HCT116 (cell line): ENCODE data around the gene MTA2. TPM values are rescaled to one million over a fixed set of nuclear protein-coding genes. Genes with fewer than 3 reads are reported as not detected.

Source experiments
- ATAC-seq: fragments of 200-7000 bp; cut with Tn5 transposase; 2 replicates; pipeline ENCODE4 v1.9.1; 2020; ENCODE audit warnings: mild to moderate bottlenecking, moderate library complexity
- BruUV-seq: library from RNA; stranded (reverse); fragments of 400-500 nt; replicated peaks from 2 replicates; lab custom pipeline; 2021; lab: Mats Ljungman, UMichigan
- CTCF ChIA-PET: fragments of 300-600 bp; sonication (Branson Sonifier 250); formaldehyde crosslinking; loops from one replicate; lab custom pipeline; 2021; ENCODE audit warnings: antibody characterized with exemption; lab: Charles Lee
- POLR2A ChIA-PET: fragments of 300-600, 350-600 bp; sonication (Branson Sonifier 250); formaldehyde crosslinking; loops from one replicate; lab custom pipeline; 2021; ENCODE audit warnings: antibody characterized with exemption; lab: Charles Lee
- RAD21 ChIA-PET, 2 experiments: fragments of 300-600 bp; sonication (Branson Sonifier 250); formaldehyde crosslinking; loops; one replicate each; lab custom pipeline; 2023; ENCODE audit warnings: low total read pairs in 2 of 2; ENCODE audit not compliant: uncharacterized antibody in 2 of 2, unreplicated experiment in 2 of 2, low non-redundant PET in 1 of 2; lab: Charles Lee
- DNase-seq: peaks from one replicate; pipeline ENCODE4 v3.0.0-alpha.2; 2010; ENCODE audit warnings: low read depth, low spot score
- H2AFZ ChIP-seq: fragments of 200-600 bp; shearing (Covaris generic), sonication (generic); 2 replicates; pipeline ENCODE4 v1.6.1; 2017; ENCODE audit warnings: low read depth, mixed run types, mixed read lengths, antibody characterized with exemption, low read length; ENCODE audit not compliant: poor library complexity, severe bottlenecking
- H3K27ac ChIP-seq: 2 replicates; pipeline ENCODE4 v1.5.1; 2012; ENCODE audit warnings: low read depth, low read length
- H3K27me3 ChIP-seq: fragments of 200-600 bp; sonication (generic); 2 replicates; pipeline ENCODE4 v1.6.1; 2016; ENCODE audit warnings: mixed run types, low read length, mixed read lengths; ENCODE audit not compliant: insufficient read depth
- H3K36me3 ChIP-seq, 2 experiments: fragments of 200-500 bp in 1 of 2; fragments of 200-600 bp in 1 of 2; sonication (Bioruptor generic) in 1 of 2; sonication (generic) in 1 of 2; 2 replicates each; pipeline versions ENCODE4 v1.5.1 to v1.6.1; 2014 to 2016; ENCODE audit warnings: low read length in 2 of 2, inconsistent platforms in 1 of 2, mixed read lengths in 1 of 2, mixed run types in 1 of 2; ENCODE audit not compliant: insufficient read depth in 2 of 2, control insufficient read depth in 1 of 2
- H3K4me1 ChIP-seq, 2 experiments: fragments of 200-600 bp in 1 of 2; sonication (generic) in 1 of 2; 2 replicates each; pipeline versions ENCODE4 v1.5.1 to v1.6.1; 2012 to 2017; ENCODE audit warnings: low read length in 2 of 2, inconsistent platforms in 1 of 2, mild to moderate bottlenecking in 1 of 2, mixed read lengths in 1 of 2, mixed run types in 1 of 2, moderate library complexity in 1 of 2; ENCODE audit not compliant: insufficient read depth in 2 of 2, control insufficient read depth in 1 of 2
- H3K4me2 ChIP-seq: fragments of 200-600 bp; sonication (generic); 2 replicates; pipeline ENCODE4 v1.6.1; 2017; ENCODE audit warnings: mixed run types, low read length, mixed read lengths
- H3K4me3 ChIP-seq, 2 experiments: fragments of 200-600 bp in 1 of 2; sonication (generic) in 1 of 2; replicated peaks in 1 of 2; 2 replicates each; pipeline ENCODE4 v1.5.1; 2011 to 2016; ENCODE audit warnings: low read length in 2 of 2, control low read depth in 1 of 2, low read depth in 1 of 2, mild to moderate bottlenecking in 1 of 2, mixed read lengths in 1 of 2, mixed run types in 1 of 2
- H3K79me2 ChIP-seq: fragments of 200-600 bp; sonication (generic); 2 replicates; pipeline ENCODE4 v1.6.1; 2017; ENCODE audit warnings: mild to moderate bottlenecking, mixed run types, low read length, moderate library complexity, mixed read lengths; ENCODE audit not compliant: insufficient read depth
- H3K9ac ChIP-seq: fragments of 200-600 bp; sonication (generic); 2 replicates; pipeline ENCODE4 v1.6.1; 2016; ENCODE audit warnings: low read length, mixed read lengths
- H3K9me2 ChIP-seq: fragments of 200-600 bp; sonication (generic), shearing (Covaris generic); 2 replicates; pipeline ENCODE4 v1.6.1; 2017; ENCODE audit warnings: mixed run types, mild to moderate bottlenecking, moderate library complexity; ENCODE audit not compliant: insufficient read depth
- H3K9me3 ChIP-seq, 2 experiments: fragments of 200-500 bp in 1 of 2; fragments of 200-600 bp in 1 of 2; sonication (Bioruptor generic) in 1 of 2; sonication (generic) in 1 of 2; 2 replicates each; pipeline ENCODE4 v1.6.1; 2014 to 2017; ENCODE audit warnings: low read length in 2 of 2, mixed read lengths in 2 of 2, inconsistent platforms in 1 of 2, low read depth in 1 of 2, mild to moderate bottlenecking in 1 of 2, mixed run types in 1 of 2, moderate library complexity in 1 of 2; ENCODE audit not compliant: control insufficient read depth in 1 of 2, insufficient read depth in 1 of 2
- H4K20me1 ChIP-seq: fragments of 200-600 bp; sonication (generic), shearing (Covaris generic); 2 replicates; pipeline ENCODE4 v1.6.1; 2017; ENCODE audit warnings: mixed run types, mild to moderate bottlenecking, moderate library complexity; ENCODE audit not compliant: insufficient read depth
- ATF3 ChIP-seq: IDR thresholded peaks from 2 replicates; pipeline ENCODE4 v1.6.1; 2012
- CBX3 ChIP-seq: IDR thresholded peaks from 2 replicates; pipeline ENCODE4 v1.6.1; 2012; ENCODE audit warnings: low read depth
- CEBPB ChIP-seq: IDR thresholded peaks from 2 replicates; pipeline ENCODE4 v1.6.1; 2012; ENCODE audit warnings: low read depth
- CTCF ChIP-seq, 3 experiments: fragments of 200-600 bp in 1 of 3; sonication (generic) in 1 of 3; IDR thresholded peaks in 2 of 3; conservative IDR thresholded peaks in 1 of 3; 2 replicates each; pipeline ENCODE4 v1.5.1; 2012 to 2017; ENCODE audit warnings: low read depth in 2 of 3, low read length in 2 of 3, antibody characterized with exemption in 1 of 3, borderline replicate concordance in 1 of 3, control low read depth in 1 of 3, mild to moderate bottlenecking in 1 of 3, mixed read lengths in 1 of 3, mixed run types in 1 of 3, moderate library complexity in 1 of 3; ENCODE audit not compliant: insufficient read depth in 1 of 3
- EGR1 ChIP-seq: IDR thresholded peaks from 2 replicates; pipeline ENCODE4 v1.6.1; 2012; ENCODE audit warnings: low read depth
- ELF1 ChIP-seq: IDR thresholded peaks from 2 replicates; pipeline ENCODE4 v1.6.1; 2012; ENCODE audit warnings: low read depth, borderline replicate concordance
- EZH2 ChIP-seq: fragments of 200-600 bp; sonication (generic); IDR thresholded peaks from 2 replicates; pipeline ENCODE4 v1.6.1; 2017; ENCODE audit warnings: antibody characterized with exemption, mixed run types
- EZH2phosphoT487 ChIP-seq: fragments of 200-600 bp; IDR thresholded peaks from 2 replicates; pipeline ENCODE4 v1.6.1; 2018; ENCODE audit warnings: antibody characterized with exemption, borderline replicate concordance
- FOSL1 ChIP-seq: IDR thresholded peaks from 2 replicates; pipeline ENCODE4 v1.6.1; 2012; ENCODE audit warnings: low read depth
- JUND ChIP-seq: IDR thresholded peaks from 2 replicates; pipeline ENCODE4 v1.6.1; 2012
- MAX ChIP-seq: IDR thresholded peaks from 2 replicates; pipeline ENCODE4 v1.6.1; 2012
- POLR2A ChIP-seq: IDR thresholded peaks from 2 replicates; pipeline ENCODE4 v1.7.0; 2011; ENCODE audit warnings: borderline replicate concordance; ENCODE audit not compliant: insufficient read depth, insufficient read length; ENCODE audit errors: extremely low read depth
- POLR2AphosphoS5 ChIP-seq: IDR thresholded peaks from 2 replicates; pipeline ENCODE4 v1.6.1; 2011; ENCODE audit warnings: mild to moderate bottlenecking, low read depth, low read length, moderate library complexity
- RAD21 ChIP-seq: IDR thresholded peaks from 2 replicates; pipeline ENCODE4 v1.6.1; 2012; ENCODE audit warnings: low read depth, mild to moderate bottlenecking
- SIN3A ChIP-seq: IDR thresholded peaks from 2 replicates; pipeline ENCODE4 v1.6.1; 2012; ENCODE audit warnings: low read depth
- SP1 ChIP-seq: IDR thresholded peaks from 2 replicates; pipeline ENCODE4 v1.6.1; 2012; ENCODE audit warnings: low read depth
- TCF7L2 ChIP-seq: IDR thresholded peaks from 2 replicates; pipeline ENCODE4 v1.7.0; 2011; ENCODE audit warnings: borderline replicate concordance, inconsistent platforms; ENCODE audit not compliant: insufficient read depth, insufficient read length; ENCODE audit errors: extremely low read depth
- YY1 ChIP-seq: IDR thresholded peaks from 2 replicates; pipeline ENCODE4 v1.6.1; 2011; ENCODE audit warnings: low read length, low read depth, moderate library complexity, mild to moderate bottlenecking; ENCODE audit not compliant: insufficient replicate concordance; ENCODE audit errors: extremely low read depth
- ZBTB33 ChIP-seq: IDR thresholded peaks from 2 replicates; pipeline ENCODE4 v1.6.1; 2011; ENCODE audit warnings: mild to moderate bottlenecking, low read length, moderate library complexity; ENCODE audit not compliant: insufficient replicate concordance; ENCODE audit errors: extremely low read depth
- ZFX ChIP-seq: fragments of 450-650 bp; IDR thresholded peaks from 2 replicates; pipeline ENCODE4 v1.6.1; 2017
- ZNF274 ChIP-seq: fragments of 200-500 bp; sonication (Bioruptor generic); IDR thresholded peaks from 2 replicates; pipeline ENCODE4 v1.6.1; 2014; ENCODE audit warnings: mild to moderate bottlenecking, low read depth, low read length, inconsistent platforms
- intact Hi-C: fragments of 100-400 bp; cut with micrococcal nuclease; formaldehyde crosslinking; loops from 2 replicates; pipeline ENCODE4 v1.10.0; 2022
- total RNA-seq: library from RNA; stranded (reverse); gene quantifications from one replicate; pipeline ENCODE4 v1.2.1, GENCODE V29; 2021; ENCODE audit not compliant: unreplicated experiment

Gene MTA2
- total RNA-seq, 1 experiment from 2014 or later = 98.9 TPM

- H2AFZ ChIP-seq = no peak within 1 kb of the TSS
- TF ChIP-seq EZH2phosphoT487 (no peak), ZNF274 (no peak), CEBPB (no peak), EZH2 (no peak), SIN3A (0 out of 2 replicates have a peak, but pooled peaks have one; percentile 37), ELF1 (no peak), RAD21 (peak; percentile 47), POLR2A (no peak), POLR2AphosphoS5 (0 out of 2 replicates have a peak, but pooled peaks have one; percentile 47), TCF7L2 (no peak), MAX (peak; percentile 53; the same call in 1 of the 2 replicates), ZBTB33 (no peak), SP1 (no peak), ZFX (peak; percentile 41; the same call in 1 of the 2 replicates), JUND (no peak), CBX3 (no peak), YY1 (no peak), CTCF (IDR thresholded peaks at IDR 0.05 in 2 of 3, conservative IDR thresholded peaks at IDR 0.05 in 1 of 3; ENCODE audit: borderline replicate concordance in 1 of 3, insufficient read depth in 1 of 3, low read depth in 2 of 3, low read length in 2 of 3) (peak; percentile 83 to 99 (median 97)), ATF3 (no peak), FOSL1 (no peak), EGR1 (peak; percentile 59; the same call in 1 of the 2 replicates)
These were observed 11.0 kb upstream of the MTA2 start, which contains the start of the genes EML3 and ROM1 for GRCh38 chr11:62612366-62613290. Gene EML3, minus strand, starts transcription at chr11:62612775. Its CDS starts 318 bp downstream, at chr11:62612457. Gene ROM1, plus strand, starts transcription at chr11:62613257. Its CDS starts 25 bp downstream, at chr11:62613282.

More at GRCh38 chr11:62612366-62613290, 11.0 kb upstream of the MTA2 start, which contains the start of the genes EML3 and ROM1:
- no TSS peak for BruUV-seq
- Histone ChIP-seq H3K27me3 (no peaks in the 10 kb centered on the region), H3K9me3 (no peaks in the 10 kb centered on the region), H3K36me3 (peaks cover 0 to 5% of the 10 kb centered on the region in 2 experiments; a peak in 2 of 4 replicates), H3K4me3 (peak within 1 kb of the TSS; percentile 87 to 94), H3K4me1 (peaks cover 28 to 45% of the 10 kb centered on the region in 2 experiments), H4K20me1 (no peaks in the 10 kb centered on the region), H3K9ac (peak within 1 kb of the TSS; percentile 93), H3K4me2 (peak within 1 kb of the TSS; percentile 87), H3K79me2 (peaks cover 13% of the 10 kb centered on the region), H3K27ac (peak within 1 kb of the TSS; percentile 83), H3K9me2 (no peaks in the 10 kb centered on the region)
- ChIA-PET RAD21 (interaction anchor here in 1 of 2 experiments (1.0 kb wide), 1 partner anchor 188 kb away, joined by 4 read pairs; no protein-coding TSS in a partner anchor), POLR2A (interaction anchor here (1.2 to 2.2 kb wide), 2 partner anchors 9 to 228 kb away, joined by 5 read pairs; partner anchors contain the start of gene B3GAT3), CTCF (interaction anchor here (0.8 to 2.8 kb wide), 8 partner anchors 8 to 217 kb away, joined by 3 to 16 read pairs (median 5); partner anchors contain the start of genes B3GAT3, C11orf98, CSKMT and HNRNPUL2)
- ATAC-seq (peak; percentile 79), DNase-seq (no peak)
- intact Hi-C loops = loop anchor here (5.0 kb wide), 1 partner anchor 35 kb away; the partner anchor contains the start of gene GANAB
